HG03175 (cell line): ENCODE measurements around the gene FAM124A.

Source experiments
- ATAC-seq: cut with Tn5 transposase; IDR thresholded peaks from one replicate; pipeline ENCODE4 v1.9.1; 2021; ENCODE audit warnings: mild to moderate bottlenecking, moderate library complexity; ENCODE audit not compliant: unreplicated experiment

Gene FAM124A

DNA sequence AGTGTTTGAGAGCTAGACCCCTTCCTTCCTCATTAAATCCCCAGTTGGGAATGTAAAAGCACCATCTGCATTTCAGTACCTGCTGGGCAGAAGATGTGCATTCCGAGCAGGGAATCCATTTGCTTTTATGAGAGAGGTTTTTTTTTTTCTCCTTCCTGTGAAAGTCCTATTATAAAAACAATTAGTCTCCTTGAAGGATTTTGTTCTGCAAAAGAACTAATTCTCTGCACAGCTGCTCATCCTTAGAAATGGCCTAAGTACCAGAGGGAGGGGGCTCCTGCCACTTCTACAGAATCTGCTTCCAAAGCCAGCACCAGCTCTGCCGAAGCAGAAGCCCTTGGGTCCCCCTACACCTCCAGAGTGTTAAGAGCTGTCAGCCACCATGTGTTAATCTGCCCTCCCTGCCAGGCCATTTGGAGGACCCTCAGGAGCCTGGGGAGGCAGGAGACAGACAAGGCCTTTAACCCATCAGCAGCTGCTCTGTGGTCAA, 80.9 kb downstream of the FAM124A start:
- ATAC-seq: no peak

DNA sequence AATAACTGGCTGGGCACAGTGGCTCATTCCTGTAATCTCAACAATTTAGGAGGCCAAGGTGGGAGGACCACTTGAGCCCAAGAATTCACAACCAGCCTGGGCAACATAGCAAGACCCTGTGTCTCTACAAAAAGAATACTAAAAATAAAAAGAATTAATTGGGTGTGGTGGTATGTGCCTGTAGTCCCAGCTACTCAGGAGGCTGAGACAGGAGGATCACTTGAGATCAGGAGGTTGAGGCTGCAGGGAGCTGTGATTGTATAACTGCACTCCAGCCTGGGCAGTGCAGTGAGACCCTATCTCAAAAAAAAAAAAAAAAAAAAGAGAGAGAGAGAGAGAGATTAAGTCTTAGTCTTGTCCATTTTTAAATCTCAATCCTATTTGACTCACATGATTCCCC, 81.7 kb downstream of the FAM124A start:
- ATAC-seq: no peak

DNA sequence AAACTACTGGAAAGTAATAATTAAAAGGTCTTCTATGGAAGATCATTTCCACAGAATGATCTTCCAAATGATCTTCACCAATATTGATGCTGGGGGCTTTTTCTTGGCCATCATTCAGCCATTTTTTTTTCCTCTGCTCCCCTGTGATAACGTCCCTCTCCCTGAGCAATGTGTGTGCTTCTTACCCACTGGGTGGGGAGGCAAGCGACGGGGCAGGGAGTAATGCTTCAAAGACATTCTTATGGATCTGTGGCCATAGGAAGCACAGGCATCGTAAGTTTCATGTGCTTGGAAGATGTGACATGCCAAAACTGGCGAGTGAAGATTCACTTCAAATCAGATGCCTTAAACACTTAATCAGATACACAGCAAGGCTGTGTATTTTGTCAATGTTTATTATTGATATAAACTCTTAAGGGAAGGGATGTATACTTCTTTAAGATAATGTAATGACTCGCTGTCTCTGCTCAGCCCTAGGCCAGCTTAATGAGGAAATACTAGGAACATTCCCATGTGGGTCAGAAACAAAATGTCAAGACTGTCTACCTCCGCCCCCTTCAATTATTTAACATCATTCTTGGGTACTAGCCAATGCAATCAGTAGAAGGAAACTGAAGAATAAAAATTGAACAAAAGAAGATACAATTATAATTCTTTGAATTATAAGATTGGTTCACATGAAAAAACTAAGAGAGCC, 83.2 kb downstream of the FAM124A start:
- ATAC-seq: no peak

DNA sequence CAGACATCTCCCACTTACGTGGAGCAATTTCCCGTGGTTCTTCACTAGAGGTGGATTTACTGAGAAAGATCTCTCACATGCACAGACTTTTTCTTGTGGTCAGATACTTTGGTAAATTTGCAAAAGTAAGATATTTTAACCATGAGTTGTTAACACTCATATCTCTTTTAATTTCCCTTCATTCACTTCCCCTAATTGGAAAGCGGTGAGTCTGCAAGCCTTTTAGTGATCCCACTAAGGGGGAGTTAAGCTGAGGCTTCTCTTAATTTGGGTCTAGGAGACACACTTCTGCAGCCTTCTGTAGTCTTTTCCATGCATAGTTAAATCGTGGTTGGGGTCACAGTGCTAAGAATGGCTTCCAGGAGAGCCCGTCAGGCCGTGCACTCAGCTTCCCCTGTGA, 86.6 kb downstream of the FAM124A start:
- ATAC-seq: no peak

- ATAC-seq: no peak
Measured at GRCh38 chr13:51311231-51311630, 89.0 kb downstream of the FAM124A start.

DNA sequence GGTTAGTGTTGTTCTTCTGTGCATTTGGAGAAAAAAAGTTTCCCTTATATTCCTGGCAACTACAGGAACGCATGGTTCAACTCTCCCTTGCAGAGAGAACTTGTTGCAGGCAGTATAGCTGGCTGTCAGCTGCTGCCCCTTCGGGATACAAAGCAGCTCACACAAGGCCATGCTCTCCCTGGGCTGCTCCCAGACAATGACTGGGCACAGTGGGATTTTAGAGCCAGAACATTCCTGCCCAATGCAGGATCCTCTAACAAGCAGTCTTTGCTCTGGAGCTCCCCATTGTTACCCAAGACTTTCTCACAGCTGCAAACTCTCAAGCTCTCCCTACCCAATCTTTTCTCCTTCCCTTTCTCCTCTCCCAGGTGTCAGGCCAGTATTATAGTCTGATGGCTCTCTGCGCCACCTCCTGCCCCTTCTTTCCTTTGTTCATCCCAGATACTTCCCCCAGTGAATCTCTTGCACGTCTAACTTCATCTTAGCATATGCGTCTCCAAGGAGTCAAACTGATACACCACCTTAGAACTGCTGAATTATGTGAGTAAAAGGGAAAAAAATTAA, 89.8 kb downstream of the FAM124A start:
- ATAC-seq: no peak

GRCh38 chr13:51313619-51314018, 91.4 kb downstream of the FAM124A start:
- ATAC-seq: no peak

DNA sequence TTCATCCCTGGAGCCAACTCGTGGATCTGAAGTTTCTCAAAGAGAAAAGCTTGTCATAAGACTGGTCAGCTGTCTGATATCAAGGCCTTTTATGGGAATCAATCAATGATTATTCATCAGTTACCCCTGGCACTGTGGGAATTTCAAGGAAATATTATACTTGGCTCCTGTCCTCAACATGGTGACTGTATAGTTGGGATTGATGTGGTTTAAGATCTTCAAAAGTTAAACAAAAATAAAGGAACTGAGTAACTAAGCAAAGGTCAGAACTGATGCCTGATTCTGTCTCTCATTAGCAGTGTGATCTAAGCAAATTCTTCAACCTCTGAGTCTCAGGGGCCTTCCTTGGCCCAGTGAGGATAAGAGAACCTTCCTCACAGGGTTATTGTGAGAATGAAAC, 95.1 kb downstream of the FAM124A start:
- ATAC-seq: no peak

- no peak for ATAC-seq
Measured at GRCh38 chr13:51318015-51318414, 95.8 kb downstream of the FAM124A start.

DNA sequence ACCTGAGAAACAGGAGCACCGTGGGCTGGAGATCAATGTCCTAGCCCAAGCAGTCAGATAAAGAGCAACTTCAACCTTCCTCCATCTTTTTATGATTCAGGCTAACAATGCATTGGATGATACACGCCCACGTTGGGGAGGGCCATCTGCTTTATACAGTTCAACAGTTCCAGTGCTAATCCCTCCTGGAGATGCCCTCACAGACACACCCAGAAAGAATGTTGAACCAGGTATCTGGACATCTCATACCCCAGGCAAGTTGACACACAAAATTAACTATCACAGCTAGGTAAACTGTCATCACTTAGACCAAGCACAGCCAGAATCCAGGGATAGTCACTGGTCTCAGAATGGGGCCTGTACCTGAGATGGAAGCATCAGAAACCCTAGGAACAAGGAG, 96.7 kb downstream of the FAM124A start:
- no peak for ATAC-seq

- no peak for ATAC-seq
Measured at GRCh38 chr13:51321836-51322235, 99.6 kb downstream of the FAM124A start.

DNA sequence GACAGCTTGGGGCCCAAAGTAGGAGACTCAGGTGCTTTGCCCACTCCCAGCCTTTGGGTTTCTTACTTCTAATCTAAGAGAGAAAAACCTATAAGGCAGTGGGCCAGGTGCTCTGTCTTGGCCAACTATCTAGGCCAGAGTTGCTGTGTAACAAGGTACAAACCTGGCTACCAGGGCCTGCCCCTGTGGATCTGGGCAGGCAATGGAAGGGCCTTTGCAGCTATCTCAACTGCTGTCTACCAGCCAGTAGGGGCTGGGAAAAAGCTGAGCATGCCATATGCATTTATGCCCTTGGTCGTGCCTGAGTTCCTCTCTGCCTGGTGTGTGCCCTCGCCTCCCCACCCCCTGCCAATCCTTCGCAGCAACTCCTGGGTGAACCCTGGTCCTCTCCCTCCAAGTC, 100.6 kb downstream of the FAM124A start:
- no peak for ATAC-seq

DNA sequence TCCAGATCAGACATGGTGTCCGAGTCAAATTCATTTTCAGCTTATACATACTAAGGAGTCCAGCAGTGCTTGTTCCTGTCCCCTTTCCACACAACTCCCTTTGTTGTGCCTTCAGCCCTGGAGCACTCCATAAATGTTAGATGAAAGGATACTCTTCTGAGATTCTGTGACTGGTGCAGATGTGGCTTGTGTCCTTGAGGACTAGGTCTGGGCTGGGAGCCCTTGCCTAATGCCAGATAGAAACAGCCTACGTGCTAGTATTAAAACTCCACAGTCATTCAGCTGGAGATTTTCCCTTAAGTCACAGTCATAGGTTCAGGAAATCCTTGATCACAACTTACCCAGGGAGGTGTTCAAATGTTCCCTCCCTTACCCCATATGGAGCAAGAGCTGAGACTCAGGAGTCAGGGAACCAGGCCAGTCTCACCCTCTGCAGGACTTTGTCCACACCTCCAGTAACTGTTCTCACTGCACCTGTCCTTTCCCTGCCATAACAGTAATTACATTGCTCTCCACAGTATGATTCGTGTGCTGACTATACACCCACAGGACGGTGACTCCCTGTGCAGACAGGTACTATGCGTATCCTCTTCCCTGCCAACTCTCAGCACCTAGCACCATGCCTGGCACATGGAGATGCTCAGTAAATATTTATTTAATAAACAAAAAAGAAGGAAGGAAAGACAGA, 101.8 kb downstream of the FAM124A start:
- ATAC-seq: no peak

DNA sequence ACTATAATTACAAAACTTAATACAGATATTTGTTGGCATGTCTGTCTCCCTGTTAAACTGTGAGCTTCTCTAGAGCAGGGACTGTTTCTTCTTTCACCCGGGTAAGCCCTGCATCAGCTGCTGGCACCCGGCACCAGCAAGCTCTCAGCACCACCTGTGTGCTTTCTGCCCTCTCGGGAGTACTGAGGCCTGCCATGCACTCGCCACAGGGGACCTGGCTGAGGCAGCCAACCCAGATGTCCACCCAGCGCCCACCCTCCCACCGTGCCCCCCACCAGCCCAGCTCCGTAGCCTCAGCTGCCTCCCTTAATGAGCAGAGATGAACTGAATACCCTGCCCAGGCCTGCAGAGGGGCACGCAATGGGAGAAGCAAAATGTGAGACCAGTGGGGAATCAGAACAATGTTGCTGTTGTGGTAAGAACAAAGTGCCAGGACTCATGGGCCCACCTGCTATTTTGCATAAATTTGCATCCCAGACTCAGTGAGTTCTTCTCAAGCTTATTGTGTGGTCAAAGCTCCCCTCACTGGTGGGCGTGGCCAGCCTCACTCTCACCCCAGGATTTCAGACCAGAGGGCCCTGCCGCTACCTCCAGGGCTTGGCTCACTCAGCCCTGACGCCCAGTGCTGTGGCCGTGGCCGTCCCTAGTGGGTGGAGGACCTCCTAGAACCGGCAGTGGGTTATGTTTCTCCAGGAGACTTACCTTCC, 102.7 kb downstream of the FAM124A start:
- ATAC-seq: peak; percentile 51

DNA sequence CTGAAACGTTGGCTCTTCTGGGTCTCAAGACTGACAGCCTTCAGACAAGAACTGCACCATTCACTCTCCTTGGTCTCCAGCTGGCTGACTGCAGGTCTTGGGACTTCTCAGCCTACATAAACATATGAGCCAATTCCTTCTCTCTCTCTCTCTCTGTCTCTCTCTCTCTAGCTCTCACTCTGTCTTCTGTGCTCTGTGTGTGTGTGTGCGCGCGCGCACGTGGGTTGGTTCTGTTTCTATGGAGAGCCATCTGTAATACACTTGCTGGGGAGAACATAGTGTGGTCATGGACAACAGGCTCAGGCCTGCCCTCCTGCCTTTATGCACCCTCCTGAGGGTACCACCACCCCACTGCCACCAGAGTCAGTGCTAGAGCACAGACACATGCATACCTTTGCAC, 103.6 kb downstream of the FAM124A start:
- ATAC-seq: no peak

- ATAC-seq: no peak
Measured at GRCh38 chr13:51326777-51327176, 104.6 kb downstream of the FAM124A start.

GRCh38 chr13:51327961-51328360, 105.8 kb downstream of the FAM124A start:
- ATAC-seq: no peak

- ATAC-seq: no peak
Measured at GRCh38 chr13:51328488-51328887, 106.3 kb downstream of the FAM124A start.

GRCh38 chr13:51329606-51330005, 107.4 kb downstream of the FAM124A start:
- ATAC-seq: no peak

GRCh38 chr13:51330791-51331190, 108.6 kb downstream of the FAM124A start:
- peak; percentile 38 for ATAC-seq

- ATAC-seq: no peak
Measured at GRCh38 chr13:51331354-51331861, 109.2 kb downstream of the FAM124A start.
